Measurements from ENCODE around the gene ARMC9.
"Not testable (repeated sequence)": the region's sequence is repeated elsewhere in the genome, so short reads cannot be mapped to it uniquely, and the experiment has no call there.

Gene ARMC9

DNA sequence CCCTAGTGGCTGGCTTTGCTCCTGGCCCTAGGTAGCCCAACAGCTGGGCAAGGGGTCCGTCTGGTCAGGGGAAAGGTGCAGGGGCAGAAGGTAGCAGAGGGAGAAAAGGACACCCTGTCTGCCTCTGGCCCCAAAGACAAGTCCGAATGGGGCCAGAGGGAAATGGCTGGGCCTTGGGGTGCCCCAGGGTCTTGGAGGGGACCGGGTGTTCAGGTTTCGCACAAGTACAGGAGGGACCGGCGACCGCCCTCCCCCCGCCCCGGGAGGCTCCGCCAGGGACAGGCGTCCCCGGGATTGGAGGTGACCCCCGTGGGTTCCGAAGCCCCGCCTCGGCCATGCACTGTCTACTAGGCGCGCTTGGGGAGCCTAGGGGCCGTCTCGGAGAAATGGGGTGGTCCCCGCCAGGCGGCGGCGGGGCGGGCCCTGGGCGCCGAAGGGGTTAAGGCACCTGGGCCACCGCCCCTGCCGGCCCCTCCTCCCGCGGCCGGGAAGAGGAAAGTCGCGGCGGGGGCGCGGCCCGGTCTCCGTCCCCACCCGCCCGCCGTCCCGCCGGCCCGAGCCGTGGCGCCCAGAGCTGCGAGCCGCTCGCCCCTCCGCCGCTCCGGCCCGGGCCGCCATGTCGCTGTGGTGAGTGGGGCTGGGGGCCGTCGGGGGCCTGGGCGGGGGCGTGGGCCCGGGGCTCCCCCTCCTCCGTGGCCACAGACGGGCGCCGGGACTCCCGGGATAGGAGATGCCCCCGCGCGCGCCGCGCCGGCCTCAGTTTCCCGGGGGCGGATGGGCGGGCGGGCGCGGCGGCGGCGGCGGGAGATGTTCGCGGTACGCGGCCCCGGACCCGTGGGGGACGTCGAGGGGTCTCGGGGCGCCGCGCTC, 197.0 kb downstream of the ARMC9 start, which contains the start of gene B3GNT7:
B3GNT7 (plus strand) TSS at position 523 of the 870 bp plus-strand sequence; CDS start at position 617, 94 bp downstream.
- ATAC-seq (ENCODE audit: low read depth): peak; percentile 2
- peak within 1 kb of the TSS; percentile 100 for H3K27ac Mint-ChIP-seq

DNA sequence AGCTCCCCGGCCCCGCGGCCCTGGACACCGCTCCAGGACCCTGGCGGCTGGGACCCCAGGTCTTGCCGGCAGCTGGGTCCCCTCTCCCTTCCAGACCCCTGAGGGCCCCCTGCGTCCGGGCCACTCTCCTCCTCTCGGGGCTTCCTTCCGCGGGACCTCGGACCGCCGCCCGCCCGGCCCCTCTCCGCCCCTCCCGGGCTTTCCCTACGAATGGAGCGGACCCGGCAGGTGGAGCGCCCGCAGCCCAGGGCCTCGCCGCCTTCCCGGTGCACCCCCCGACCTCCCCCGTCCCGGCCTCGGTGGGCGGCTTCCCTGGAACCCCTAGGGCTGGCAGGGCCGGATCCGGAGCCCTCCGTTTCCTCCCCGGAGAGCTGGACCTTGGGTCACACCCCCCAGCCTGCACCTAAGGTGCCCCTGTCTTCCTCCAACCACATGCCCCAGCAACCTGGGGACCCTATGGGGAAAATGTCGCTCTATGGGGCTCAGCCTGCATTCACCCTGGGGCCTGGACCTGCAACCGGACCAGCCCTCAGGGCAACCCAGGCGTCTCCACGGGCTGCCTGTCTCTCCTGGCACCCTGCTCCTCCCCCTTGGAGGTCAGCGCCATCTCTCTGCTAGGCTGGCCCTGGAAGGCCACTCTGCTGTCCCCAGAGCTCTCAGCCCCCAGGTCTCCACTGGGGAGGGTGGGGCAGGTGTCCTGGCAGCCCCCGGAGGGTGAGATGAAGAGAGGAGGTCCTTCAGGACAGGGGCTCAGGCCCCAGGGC, 197.8 kb downstream of the ARMC9 start:
- Mint-ChIP-seq H3K27ac (peak overlapping the region; percentile 86), H3K4me1 (peaks cover 47% of the 10 kb centered on the region), H3K36me3 (peaks cover 4% of the 10 kb centered on the region), H3K27me3 (no peaks in the 10 kb centered on the region), H3K4me3 (peak overlapping the region; percentile 86), H3K9me3 (no peaks in the 10 kb centered on the region)
- ATAC-seq (ENCODE audit: low read depth): no peak
- peak in 1 of 2 donors; percentile 41 for DNase-seq (ENCODE audit: low spot score in 2 of 2)

More for the DNA sequence above, 197.0 kb downstream of the ARMC9 start, which contains the start of gene B3GNT7:
- Mint-ChIP-seq H3K27me3 (no peaks in the 10 kb centered on the region), H3K4me3 (peak within 1 kb of the TSS; percentile 97), H3K4me1 (peaks cover 47% of the 10 kb centered on the region), H3K9me3 (no peaks in the 10 kb centered on the region), H3K36me3 (peaks cover 6% of the 10 kb centered on the region)
- peak; percentile 31 to 44 for DNase-seq (ENCODE audit: low spot score in 2 of 2)

DNA sequence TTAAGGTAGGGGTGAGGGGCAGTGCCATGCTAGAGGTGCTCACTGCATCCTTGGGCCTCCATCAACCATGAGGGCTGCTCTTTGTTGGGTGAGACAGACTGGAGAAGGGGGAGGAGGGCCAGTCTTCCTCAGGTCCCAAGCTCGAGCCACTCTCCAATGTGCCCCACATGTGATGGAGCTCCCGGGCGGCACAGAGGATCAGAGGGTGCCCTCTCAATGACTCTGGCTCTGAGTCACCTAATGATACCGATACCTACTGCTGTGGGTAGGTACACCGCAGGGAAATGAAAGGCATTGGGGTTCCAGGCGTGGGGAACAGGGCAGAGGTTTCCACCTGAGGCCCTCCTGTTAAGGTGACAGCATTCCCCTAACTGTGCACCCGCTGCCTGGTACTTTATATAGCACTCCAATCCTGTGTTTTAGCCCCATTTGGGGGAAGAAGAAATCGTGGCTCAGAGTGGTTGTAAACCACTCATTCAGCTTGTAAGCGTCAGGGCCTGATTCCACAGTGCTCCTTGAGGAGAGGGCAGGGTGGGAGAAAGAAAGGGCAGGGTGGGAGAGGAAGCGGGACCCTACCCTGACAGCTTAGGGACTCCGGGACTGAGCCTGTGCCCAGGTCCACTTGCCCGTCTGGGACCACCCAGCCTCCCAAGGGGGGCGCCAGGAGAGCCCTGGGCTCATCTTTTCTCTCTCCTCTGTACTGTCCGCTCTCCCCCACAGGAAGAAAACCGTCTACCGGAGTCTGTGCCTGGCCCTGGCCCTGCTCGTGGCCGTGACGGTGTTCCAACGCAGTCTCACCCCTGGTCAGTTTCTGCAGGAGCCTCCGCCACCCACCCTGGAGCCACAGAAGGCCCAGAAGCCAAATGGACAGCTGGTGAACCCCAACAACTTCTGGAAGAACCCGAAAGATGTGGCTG, 198.8 kb downstream of the ARMC9 start:
- Mint-ChIP-seq H3K36me3 (peaks cover 4% of the 10 kb centered on the region), H3K4me3 (peak overlapping the region; percentile 86), H3K27ac (peak overlapping the region; percentile 86), H3K4me1 (peaks cover 40% of the 10 kb centered on the region), H3K27me3 (no peaks in the 10 kb centered on the region), H3K9me3 (no peaks in the 10 kb centered on the region)
- DNase-seq (ENCODE audit: low spot score in 2 of 2): no peak
- no peak for ATAC-seq (ENCODE audit: low read depth)

DNA sequence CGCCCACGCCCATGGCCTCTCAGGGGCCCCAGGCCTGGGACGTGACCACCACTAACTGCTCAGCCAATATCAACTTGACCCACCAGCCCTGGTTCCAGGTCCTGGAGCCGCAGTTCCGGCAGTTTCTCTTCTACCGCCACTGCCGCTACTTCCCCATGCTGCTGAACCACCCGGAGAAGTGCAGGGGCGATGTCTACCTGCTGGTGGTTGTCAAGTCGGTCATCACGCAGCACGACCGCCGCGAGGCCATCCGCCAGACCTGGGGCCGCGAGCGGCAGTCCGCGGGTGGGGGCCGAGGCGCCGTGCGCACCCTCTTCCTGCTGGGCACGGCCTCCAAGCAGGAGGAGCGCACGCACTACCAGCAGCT, 199.5 kb downstream of the ARMC9 start:
- no peak overlapping the region for H3K4me3 Mint-ChIP-seq
- ATAC-seq (ENCODE audit: low read depth): no peak
- H3K27me3 Mint-ChIP-seq: no peaks in the 10 kb centered on the region
- DNase-seq (ENCODE audit: low spot score in 2 of 2): no peak
- H3K4me1 Mint-ChIP-seq: peaks cover 33% of the 10 kb centered on the region
- H3K27ac Mint-ChIP-seq: no peak overlapping the region
- peaks cover 4% of the 10 kb centered on the region for H3K36me3 Mint-ChIP-seq
- no peaks in the 10 kb centered on the region for H3K9me3 Mint-ChIP-seq

DNA sequence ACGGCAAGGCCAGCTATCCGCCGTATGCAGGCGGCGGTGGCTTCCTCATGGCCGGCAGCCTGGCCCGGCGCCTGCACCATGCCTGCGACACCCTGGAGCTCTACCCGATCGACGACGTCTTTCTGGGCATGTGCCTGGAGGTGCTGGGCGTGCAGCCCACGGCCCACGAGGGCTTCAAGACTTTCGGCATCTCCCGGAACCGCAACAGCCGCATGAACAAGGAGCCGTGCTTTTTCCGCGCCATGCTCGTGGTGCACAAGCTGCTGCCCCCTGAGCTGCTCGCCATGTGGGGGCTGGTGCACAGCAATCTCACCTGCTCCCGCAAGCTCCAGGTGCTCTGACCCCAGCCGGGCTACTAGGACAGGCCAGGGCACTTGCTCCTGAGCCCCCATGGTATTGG, 200.2 kb downstream of the ARMC9 start:
- no peak for DNase-seq (ENCODE audit: low spot score in 2 of 2)
- Mint-ChIP-seq H3K4me3 (no peak overlapping the region), H3K36me3 (peaks cover 4% of the 10 kb centered on the region), H3K4me1 (peaks cover 27% of the 10 kb centered on the region), H3K9me3 (no peaks in the 10 kb centered on the region), H3K27me3 (no peaks in the 10 kb centered on the region), H3K27ac (no peak overlapping the region)
- ATAC-seq (ENCODE audit: low read depth): no peak

DNA sequence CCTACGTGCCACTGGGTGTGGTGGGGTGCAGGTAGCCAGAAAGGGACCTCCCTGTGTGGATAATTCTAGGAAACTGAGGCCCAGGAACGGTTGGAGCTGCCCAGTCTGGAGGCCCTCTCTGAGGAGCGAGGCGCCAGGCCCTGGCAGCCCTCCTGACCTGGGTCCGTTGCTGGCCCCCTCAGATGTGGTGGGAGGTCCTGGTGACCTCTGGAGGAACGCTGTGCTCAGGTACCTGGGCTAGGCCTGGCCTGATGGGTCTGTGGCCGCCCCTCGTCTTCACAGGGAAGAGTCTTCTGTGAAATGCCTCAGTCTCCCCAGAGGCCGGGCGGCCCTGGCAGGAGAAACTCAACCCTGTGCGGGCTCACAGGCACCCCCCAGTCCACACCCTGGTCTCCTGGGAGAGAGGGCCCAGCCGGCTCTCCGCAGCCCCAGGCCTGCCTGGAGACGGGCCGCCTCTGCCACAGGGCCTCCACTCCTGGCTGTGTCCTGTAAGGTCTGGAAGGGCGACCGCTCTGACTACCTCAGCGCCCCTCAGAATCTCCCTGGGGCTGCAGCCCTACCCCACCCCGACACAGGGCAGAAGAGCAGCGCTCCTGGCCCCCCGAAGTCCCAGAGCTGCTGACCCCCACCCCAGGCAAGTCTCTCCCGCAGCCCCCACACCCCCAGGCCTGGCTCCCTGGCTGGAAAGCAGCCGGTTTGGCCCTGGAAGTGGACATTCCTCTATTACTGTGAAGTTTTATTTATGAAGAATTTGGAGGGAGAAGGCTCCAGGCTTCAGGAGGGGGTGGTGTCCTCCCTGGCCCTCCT, 200.8 kb downstream of the ARMC9 start:
- ATAC-seq (ENCODE audit: low read depth) (no peak), DNase-seq (ENCODE audit: low spot score in 2 of 2) (no peak)
- Mint-ChIP-seq H3K36me3 (peaks cover 4% of the 10 kb centered on the region), H3K4me1 (peaks cover 22% of the 10 kb centered on the region), H3K27ac (no peak overlapping the region), H3K27me3 (no peaks in the 10 kb centered on the region), H3K4me3 (no peak overlapping the region), H3K9me3 (no peaks in the 10 kb centered on the region)

DNA sequence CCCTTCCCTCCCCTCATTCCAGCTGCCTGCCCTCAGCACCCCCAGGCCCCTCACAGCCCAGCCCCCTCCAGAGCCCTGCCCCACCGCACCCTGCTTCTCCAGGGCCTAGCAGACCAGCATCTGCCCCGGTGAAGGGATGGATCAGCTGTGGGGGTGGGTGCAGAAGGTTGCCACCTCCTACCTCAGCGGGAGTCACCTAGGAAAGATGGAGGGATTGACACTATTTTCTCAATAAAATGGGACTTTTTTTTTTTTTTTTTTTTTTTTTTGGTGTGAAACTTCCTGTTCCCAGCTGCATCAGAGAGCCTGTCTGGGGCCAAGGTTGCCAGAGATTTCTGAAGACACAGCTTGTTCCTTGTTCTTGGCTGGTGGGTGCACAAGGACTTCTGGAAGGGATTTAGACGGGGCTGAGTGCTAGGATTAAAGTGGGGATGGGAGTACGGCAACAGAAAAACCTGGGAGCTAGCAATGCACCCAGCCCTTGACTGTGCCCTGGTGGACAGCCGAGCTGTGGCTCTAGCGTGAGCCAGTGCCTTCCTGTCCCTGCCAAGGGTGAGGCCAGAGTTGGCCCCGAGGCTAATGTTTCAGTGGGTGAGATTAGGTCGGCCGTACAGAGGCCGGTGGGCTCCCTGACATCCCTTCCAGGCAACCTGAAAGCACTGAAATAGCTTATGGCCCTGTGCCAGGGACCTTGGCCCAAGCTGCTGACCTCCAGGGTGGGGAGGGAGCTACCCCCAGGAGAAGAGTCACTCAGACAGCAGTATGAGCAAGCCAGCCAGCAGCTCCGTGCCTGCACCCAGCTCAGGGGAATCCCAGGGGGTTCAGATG, 201.6 kb downstream of the ARMC9 start:
- H3K27ac Mint-ChIP-seq: peak overlapping the region; percentile 35
- ATAC-seq (ENCODE audit: low read depth) (no peak), DNase-seq (ENCODE audit: low spot score in 2 of 2) (no peak)
- no peak overlapping the region for H3K4me3 Mint-ChIP-seq
- H3K36me3 Mint-ChIP-seq: peaks cover 4% of the 10 kb centered on the region
- H3K27me3 Mint-ChIP-seq: no peaks in the 10 kb centered on the region
- peaks cover 15% of the 10 kb centered on the region for H3K4me1 Mint-ChIP-seq
- H3K9me3 Mint-ChIP-seq: no peaks in the 10 kb centered on the region

DNA sequence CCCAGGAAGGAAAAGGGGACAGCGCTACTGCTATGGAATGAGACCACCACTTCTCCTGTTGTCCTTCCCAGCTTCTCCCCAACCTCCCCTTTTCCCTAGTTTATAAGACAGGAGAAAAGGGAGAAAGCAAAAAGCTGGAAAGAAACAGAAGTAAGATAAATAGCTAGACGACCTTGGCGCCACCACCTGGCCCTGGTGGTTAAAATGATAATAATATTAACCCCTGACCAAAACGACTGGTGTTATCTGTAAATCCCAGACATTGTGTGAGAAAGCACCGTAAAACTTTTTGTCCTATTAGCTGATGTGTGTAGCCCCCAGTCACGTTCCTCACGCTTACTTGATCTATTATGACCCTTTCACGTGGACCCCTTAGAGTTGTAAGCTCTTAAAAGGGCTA, 202.2 kb downstream of the ARMC9 start:
- ATAC-seq (ENCODE audit: low read depth); H3K27me3 Mint-ChIP-seq; H3K9me3 Mint-ChIP-seq; H3K36me3 Mint-ChIP-seq; DNase-seq (ENCODE audit: low spot score in 2 of 2); H3K4me3 Mint-ChIP-seq: not testable (repeated sequence)
- peaks cover 21% of the 10 kb centered on the region for H3K4me1 Mint-ChIP-seq
- peak overlapping the region; percentile 35 for H3K27ac Mint-ChIP-seq

DNA sequence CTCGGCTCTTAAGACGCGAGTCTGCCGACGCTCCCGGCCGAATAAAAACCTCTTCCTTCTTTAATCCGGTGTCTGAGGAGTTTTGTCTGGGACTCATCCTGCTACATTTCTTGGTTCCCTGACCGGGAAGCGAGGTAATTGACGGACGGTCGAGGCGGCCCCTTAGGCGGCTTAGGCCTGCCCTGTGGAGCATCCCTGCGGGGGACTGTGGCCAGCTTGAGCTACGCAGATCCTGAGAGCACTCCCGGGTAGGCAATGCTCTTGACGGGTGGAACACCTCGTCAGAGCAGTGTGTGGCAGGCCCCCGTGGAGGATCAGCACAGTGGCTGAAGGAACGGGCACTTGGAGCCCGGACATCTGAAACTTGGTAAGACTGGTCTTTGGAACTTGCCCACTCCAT, 202.7 kb downstream of the ARMC9 start:
- not testable (repeated sequence) for H3K4me3 Mint-ChIP-seq; H3K27me3 Mint-ChIP-seq; H3K36me3 Mint-ChIP-seq; DNase-seq (ENCODE audit: low spot score in 2 of 2); ATAC-seq (ENCODE audit: low read depth); H3K9me3 Mint-ChIP-seq
- H3K27ac Mint-ChIP-seq: peak overlapping the region; percentile 67
- peaks cover 23% of the 10 kb centered on the region for H3K4me1 Mint-ChIP-seq

DNA sequence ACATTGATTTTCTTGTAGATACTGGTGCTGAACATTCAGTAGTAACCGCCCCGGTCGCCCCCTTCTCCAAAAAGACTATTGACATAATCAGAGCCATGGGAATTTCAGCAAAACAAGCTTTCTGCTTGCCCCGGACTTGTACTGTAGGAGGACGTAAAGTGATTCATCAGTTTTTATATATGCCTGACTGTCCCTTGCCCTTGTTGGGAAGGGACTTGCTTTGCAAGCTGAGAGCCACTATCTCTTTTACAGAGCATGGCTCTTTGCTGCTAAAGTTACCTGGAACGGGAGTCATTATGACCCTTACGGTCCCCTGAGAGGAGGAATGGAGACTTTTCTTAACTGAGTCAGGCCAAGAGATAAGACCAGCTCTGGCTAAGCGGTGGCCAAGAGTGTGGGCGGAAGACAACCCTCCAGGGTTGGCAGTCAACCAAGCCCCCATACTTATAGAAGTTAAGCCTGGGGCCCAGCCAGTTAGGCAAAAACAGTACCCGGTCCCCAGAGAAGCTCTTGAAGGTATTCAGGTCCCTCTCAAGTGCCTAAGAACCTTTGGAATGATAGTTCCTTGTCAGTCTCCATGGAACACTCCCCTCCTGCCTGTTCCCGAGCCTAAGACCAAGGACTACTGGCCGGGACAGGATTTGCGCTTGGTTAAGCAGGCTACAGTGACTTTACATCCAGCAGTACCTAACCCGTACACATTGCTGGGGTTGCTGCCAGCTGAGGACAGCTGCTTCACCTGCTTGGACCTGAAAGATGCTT, 205.2 kb downstream of the ARMC9 start:
- peaks cover 14% of the 10 kb centered on the region for H3K4me1 Mint-ChIP-seq
- not testable (repeated sequence) for H3K36me3 Mint-ChIP-seq; ATAC-seq (ENCODE audit: low read depth); H3K27me3 Mint-ChIP-seq; H3K4me3 Mint-ChIP-seq; DNase-seq (ENCODE audit: low spot score in 2 of 2); H3K9me3 Mint-ChIP-seq
- peak overlapping the region; percentile 17 for H3K27ac Mint-ChIP-seq

DNA sequence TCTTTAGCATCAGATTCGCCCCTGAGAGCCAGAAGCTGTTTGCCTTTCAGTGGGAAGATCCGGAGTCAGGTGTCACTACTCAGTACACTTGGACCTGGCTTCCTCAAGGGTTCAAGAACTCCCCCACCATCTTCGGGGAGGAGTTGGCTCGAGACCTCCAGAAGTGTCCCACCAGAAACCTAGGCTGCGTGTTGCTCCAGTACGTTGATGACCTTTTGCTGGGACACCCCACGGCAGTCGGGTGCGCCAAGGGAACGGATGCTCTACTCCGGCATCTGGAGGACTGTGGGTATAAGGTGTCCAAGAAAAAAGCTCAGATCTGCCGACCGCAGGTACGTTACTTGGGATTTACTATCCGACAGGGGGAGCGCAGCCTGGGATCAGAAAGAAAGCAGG, 205.8 kb downstream of the ARMC9 start:
- not testable (repeated sequence) for H3K9me3 Mint-ChIP-seq; H3K36me3 Mint-ChIP-seq; H3K27ac Mint-ChIP-seq; H3K4me3 Mint-ChIP-seq; H3K27me3 Mint-ChIP-seq; DNase-seq (ENCODE audit: low spot score in 2 of 2); ATAC-seq (ENCODE audit: low read depth)
- H3K4me1 Mint-ChIP-seq: peaks cover 14% of the 10 kb centered on the region

All from memory B cell (primary cell).